ENCODE measurements around the gene PEX14. TPM values are rescaled to one million over a fixed set of nuclear protein-coding genes. Genes with fewer than 3 reads are reported as not detected.

PEX14 gene
- polyA plus RNA-seq, 3 donors, result 2.2 to 8.8 (median 2.7) TPM

DNA sequence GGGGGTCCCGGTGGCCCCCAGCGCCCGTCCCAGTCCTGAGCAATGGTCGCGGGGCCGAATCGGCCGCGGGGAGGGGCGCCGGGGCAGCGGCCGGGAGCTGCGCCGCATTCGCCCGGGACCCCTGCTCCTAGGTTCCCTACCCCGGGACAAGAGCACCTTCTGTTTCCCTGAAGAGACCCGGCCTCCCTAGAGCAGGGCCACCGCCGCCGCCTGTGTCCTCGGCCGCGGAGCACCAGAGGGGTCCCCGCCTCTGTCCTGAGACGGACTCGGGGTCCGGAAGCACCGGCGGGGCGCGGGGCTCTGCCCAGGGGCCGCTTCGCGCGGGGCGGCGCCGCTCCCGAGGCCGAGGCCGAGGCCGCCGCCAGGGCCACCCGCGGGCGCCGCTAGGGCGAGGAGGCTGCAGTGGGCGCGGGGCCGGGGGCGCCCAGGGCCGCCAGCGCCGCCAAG lies 163.8 kb downstream of the PEX14 start:
- intact Hi-C loops (cut with micrococcal nuclease), result no loop called here
- H3K9me3 ChIP-seq (replicated peaks in 1 of 2; ENCODE audit: control insufficient read depth in 1 of 2, insufficient read depth in 1 of 2, low read length in 2 of 2), result no peaks in the 10 kb centered on the region
- no peaks in the 10 kb centered on the region for H3K4me1 ChIP-seq (ENCODE audit: control insufficient read depth in 1 of 2, insufficient read depth in 2 of 2, low read length in 2 of 2)
- no peak for DNase-seq
- H3K4me2 ChIP-seq (replicated peaks; ENCODE audit: extremely low read depth, low read length, poor library complexity, severe bottlenecking), result peak overlapping the region; percentile 31
- Mint-ChIP-seq H3K27ac (no peak overlapping the region), H3K4me3 (no peak overlapping the region), H3K4me1 (no peaks in the 10 kb centered on the region), H3K36me3 (peaks cover 3 to 10% of the 10 kb centered on the region in 2 donors), H3K27me3 (ENCODE audit: low read depth in 3 of 3) (peaks cover 23 to 45% (median 31%) of the 10 kb centered on the region in 3 donors), H3K9me3 (peaks cover 0 to 7% (median 5%) of the 10 kb centered on the region in 7 donors)
- TF ChIP-seq, protein P1, sequence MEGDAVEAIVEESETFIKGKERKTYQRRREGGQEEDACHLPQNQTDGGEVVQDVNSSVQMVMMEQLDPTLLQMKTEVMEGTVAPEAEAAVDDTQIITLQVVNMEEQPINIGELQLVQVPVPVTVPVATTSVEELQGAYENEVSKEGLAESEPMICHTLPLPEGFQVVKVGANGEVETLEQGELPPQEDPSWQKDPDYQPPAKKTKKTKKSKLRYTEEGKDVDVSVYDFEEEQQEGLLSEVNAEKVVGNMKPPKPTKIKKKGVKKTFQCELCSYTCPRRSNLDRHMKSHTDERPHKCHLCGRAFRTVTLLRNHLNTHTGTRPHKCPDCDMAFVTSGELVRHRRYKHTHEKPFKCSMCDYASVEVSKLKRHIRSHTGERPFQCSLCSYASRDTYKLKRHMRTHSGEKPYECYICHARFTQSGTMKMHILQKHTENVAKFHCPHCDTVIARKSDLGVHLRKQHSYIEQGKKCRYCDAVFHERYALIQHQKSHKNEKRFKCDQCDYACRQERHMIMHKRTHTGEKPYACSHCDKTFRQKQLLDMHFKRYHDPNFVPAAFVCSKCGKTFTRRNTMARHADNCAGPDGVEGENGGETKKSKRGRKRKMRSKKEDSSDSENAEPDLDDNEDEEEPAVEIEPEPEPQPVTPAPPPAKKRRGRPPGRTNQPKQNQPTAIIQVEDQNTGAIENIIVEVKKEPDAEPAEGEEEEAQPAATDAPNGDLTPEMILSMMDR (IDR thresholded peaks at IDR 0.05), result no peak
- H3K9ac ChIP-seq (ENCODE audit: insufficient read depth, low read length, poor library complexity, severe bottlenecking), result no peak overlapping the region
- peaks cover 5 to 23% of the 10 kb centered on the region in 2 donors for H3K27me3 ChIP-seq (ENCODE audit: control insufficient read depth in 2 of 2, insufficient read depth in 2 of 2, low read length in 2 of 2)
- H3K27ac ChIP-seq (ENCODE audit: low read depth in 1 of 2, low read length in 2 of 2), result no peak overlapping the region
- no peak overlapping the region for H3K4me3 ChIP-seq (replicated peaks in 1 of 3; ENCODE audit: low read depth in 2 of 3, low read length in 3 of 3)
- no peaks in the 10 kb centered on the region for H3K36me3 ChIP-seq (replicated peaks in 1 of 2; ENCODE audit: control insufficient read depth in 1 of 2, insufficient read depth in 2 of 2, low read length in 2 of 2)
- 16% methylated on average over 57 of the region's 57 CpGs for WGBS (ENCODE audit: insufficient coverage)
- H3K79me2 ChIP-seq (ENCODE audit: insufficient read depth, low read length), result no peaks in the 10 kb centered on the region
- H4K20me1 ChIP-seq (ENCODE audit: insufficient read depth, low read length), result no peaks in the 10 kb centered on the region
- no peak overlapping the region for H2AFZ ChIP-seq (ENCODE audit: insufficient read depth, low read depth, low read length, poor library complexity, severe bottlenecking)

DNA sequence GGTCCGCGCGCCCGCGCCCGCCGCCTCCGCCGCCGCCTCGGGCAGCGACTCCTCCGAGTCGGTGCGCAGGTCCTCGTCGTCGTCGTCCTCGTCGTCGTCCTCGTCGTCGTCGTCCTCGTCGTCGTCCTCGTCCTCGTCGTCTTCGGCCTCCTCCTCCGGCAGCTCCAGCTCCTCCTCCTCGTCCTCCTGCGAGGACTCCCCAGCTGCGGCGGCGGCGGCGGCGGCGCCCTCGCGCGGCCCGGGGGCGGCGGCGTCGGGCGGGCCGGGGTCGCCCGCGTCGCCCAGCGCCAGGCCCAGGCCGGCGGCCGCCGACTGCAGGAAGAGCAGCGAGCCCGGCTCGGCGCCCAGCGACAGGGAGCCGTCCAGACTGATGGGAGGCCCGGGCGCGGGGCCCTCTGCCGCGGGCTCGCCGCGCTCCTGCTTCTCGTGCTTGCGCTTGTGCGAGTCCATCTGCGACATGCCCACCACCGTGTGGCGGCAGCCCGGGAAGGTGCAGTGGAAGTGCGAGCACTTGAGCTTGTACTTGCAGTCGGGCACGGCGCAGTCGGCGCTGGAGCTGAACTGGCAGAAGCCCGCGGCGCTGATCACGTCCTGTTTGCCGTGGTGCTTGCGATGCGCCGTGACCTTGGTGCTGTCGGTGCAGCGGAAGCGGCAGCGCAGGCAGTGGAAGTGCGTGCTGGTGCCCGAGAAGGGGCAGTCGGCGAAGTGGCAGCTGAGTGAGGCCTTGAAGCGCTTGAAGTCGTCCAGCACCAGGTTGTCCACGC lies 164.4 kb downstream of the PEX14 start:
- no peaks in the 10 kb centered on the region for H3K4me1 ChIP-seq (ENCODE audit: control insufficient read depth in 1 of 2, insufficient read depth in 2 of 2, low read length in 2 of 2)
- peaks cover 5 to 23% of the 10 kb centered on the region in 2 donors for H3K27me3 ChIP-seq (ENCODE audit: control insufficient read depth in 2 of 2, insufficient read depth in 2 of 2, low read length in 2 of 2)
- peaks cover 0 to 8% of the 10 kb centered on the region in 2 donors for H3K36me3 Mint-ChIP-seq
- no peak overlapping the region for H3K27ac Mint-ChIP-seq
- H3K4me2 ChIP-seq (replicated peaks; ENCODE audit: extremely low read depth, low read length, poor library complexity, severe bottlenecking), result no peak overlapping the region
- H3K4me3 Mint-ChIP-seq, result peak overlapping the region in 1 of 2 donors; percentile 70
- H3K9me3 ChIP-seq (replicated peaks in 1 of 2; ENCODE audit: control insufficient read depth in 1 of 2, insufficient read depth in 1 of 2, low read length in 2 of 2), result no peaks in the 10 kb centered on the region
- WGBS (ENCODE audit: insufficient coverage), result 62% methylated on average over 108 of the region's 108 CpGs
- peaks cover 0 to 7% (median 5%) of the 10 kb centered on the region in 7 donors for H3K9me3 Mint-ChIP-seq
- intact Hi-C loops (cut with micrococcal nuclease), result no loop called here
- no peaks in the 10 kb centered on the region for H3K4me1 Mint-ChIP-seq
- TF ChIP-seq, protein P1 (IDR thresholded peaks at IDR 0.05), result no peak
- DNase-seq, result no peak
- no peak overlapping the region for H3K9ac ChIP-seq (ENCODE audit: insufficient read depth, low read length, poor library complexity, severe bottlenecking)
- no peak overlapping the region for H3K4me3 ChIP-seq (replicated peaks in 1 of 3; ENCODE audit: low read depth in 2 of 3, low read length in 3 of 3)
- H3K27me3 Mint-ChIP-seq (ENCODE audit: low read depth in 3 of 3), result peaks cover 23 to 44% (median 31%) of the 10 kb centered on the region in 3 donors
- no peaks in the 10 kb centered on the region for H4K20me1 ChIP-seq (ENCODE audit: insufficient read depth, low read length)
- no peaks in the 10 kb centered on the region for H3K36me3 ChIP-seq (replicated peaks in 1 of 2; ENCODE audit: control insufficient read depth in 1 of 2, insufficient read depth in 2 of 2, low read length in 2 of 2)
- H3K79me2 ChIP-seq (ENCODE audit: insufficient read depth, low read length), result no peaks in the 10 kb centered on the region
- no peak overlapping the region for H3K27ac ChIP-seq (ENCODE audit: low read depth in 1 of 2, low read length in 2 of 2)
- H2AFZ ChIP-seq (ENCODE audit: insufficient read depth, low read depth, low read length, poor library complexity, severe bottlenecking), result no peak overlapping the region

All from CD14-positive monocyte (primary cell).